Activated T-cell treated with anti-CD3 and anti-CD28 coated beads for 24 hours (primary cell): ENCODE data around the gene CAPN12.

Source experiments
- DNase-seq: peaks from one replicate; pipeline ENCODE4 v3.0.0-alpha.2; 2020; ENCODE audit warnings: low read depth

The CAPN12 gene

GRCh38 chr19:38695832-38696728, 48.2 kb downstream of the CAPN12 start:
- DNase-seq: no peak

- no peak for DNase-seq
These were observed 49.0 kb downstream of the CAPN12 start for GRCh38 chr19:38695317-38695683.

- DNase-seq: no peak
These were observed 50.7 kb downstream of the CAPN12 start for GRCh38 chr19:38693380-38694223.

GRCh38 chr19:38692458-38693379, 51.6 kb downstream of the CAPN12 start:
- no peak for DNase-seq

GRCh38 chr19:38691938-38692457, 52.3 kb downstream of the CAPN12 start:
- no peak for DNase-seq

GRCh38 chr19:38690832-38691231, 53.4 kb downstream of the CAPN12 start:
- DNase-seq: no peak

GRCh38 chr19:38690146-38690545, 54.1 kb downstream of the CAPN12 start:
- DNase-seq: no peak

GRCh38 chr19:38687837-38688378, 56.4 kb downstream of the CAPN12 start:
- DNase-seq: no peak

- no peak for DNase-seq
These were observed 57.8 kb downstream of the CAPN12 start for GRCh38 chr19:38686530-38686888.

- no peak for DNase-seq
These were observed 58.4 kb downstream of the CAPN12 start for GRCh38 chr19:38685666-38686529.

GRCh38 chr19:38684862-38685665, 59.2 kb downstream of the CAPN12 start:
- DNase-seq: no peak

- DNase-seq: no peak
These were observed 60.0 kb downstream of the CAPN12 start for GRCh38 chr19:38684078-38684861.

GRCh38 chr19:38683393-38684077, 60.7 kb downstream of the CAPN12 start:
- peak; percentile 44 for DNase-seq

- no peak for DNase-seq
These were observed 61.3 kb downstream of the CAPN12 start for GRCh38 chr19:38682872-38683392.

GRCh38 chr19:38682195-38682867, 61.9 kb downstream of the CAPN12 start:
- DNase-seq: no peak
